GM19025 (cell line): Measurements from ENCODE around the gene SEC63.
"Not testable (repeated sequence)": the region's sequence is repeated elsewhere in the genome, so short reads cannot be mapped to it uniquely, and the experiment has no call there.

Experiments
- ATAC-seq: cut with Tn5 transposase; IDR thresholded peaks from one replicate; pipeline ENCODE4 v1.9.1; 2021; ENCODE audit warnings: mild to moderate bottlenecking, low read depth, moderate library complexity; ENCODE audit not compliant: unreplicated experiment

The SEC63 gene

GRCh38 chr6:107976155-107976783 lies 18.3 kb upstream of the SEC63 start:
- ATAC-seq, result no peak

GRCh38 chr6:107973594-107973993 lies 15.6 kb upstream of the SEC63 start:
- no peak for ATAC-seq

GRCh38 chr6:107972413-107973096 lies 14.5 kb upstream of the SEC63 start:
- ATAC-seq, result no peak

GRCh38 chr6:107971181-107971580 lies 13.2 kb upstream of the SEC63 start:
- ATAC-seq, result no peak

- ATAC-seq, result no peak
These were observed 12.2 kb upstream of the SEC63 start for GRCh38 chr6:107970255-107970654.

- no peak for ATAC-seq
These were observed 10.1 kb upstream of the SEC63 start for GRCh38 chr6:107968081-107968480.

- no peak for ATAC-seq
These were observed 7.7 kb upstream of the SEC63 start for GRCh38 chr6:107965746-107966145.

- no peak for ATAC-seq
These were observed 4.7 kb upstream of the SEC63 start for GRCh38 chr6:107962723-107963122.

GRCh38 chr6:107959392-107959791 lies 1.4 kb upstream of the SEC63 start:
- ATAC-seq, result no peak

- not testable (repeated sequence) for ATAC-seq
These were observed 818 bp upstream of the SEC63 start for GRCh38 chr6:107958689-107959362.

GRCh38 chr6:107957308-107957908 lies 600 bp downstream of the SEC63 start:
- no peak for ATAC-seq

- no peak for ATAC-seq
These were observed 1.3 kb downstream of the SEC63 start for GRCh38 chr6:107956586-107957307.

GRCh38 chr6:107956181-107956580 lies 1.8 kb downstream of the SEC63 start:
- ATAC-seq, result no peak

GRCh38 chr6:107953858-107954414 lies 4.1 kb downstream of the SEC63 start:
- not testable (repeated sequence) for ATAC-seq

GRCh38 chr6:107943626-107944439 lies 14.2 kb downstream of the SEC63 start:
- no peak for ATAC-seq

GRCh38 chr6:107942142-107942541 lies 15.9 kb downstream of the SEC63 start:
- ATAC-seq, result no peak

GRCh38 chr6:107941627-107942026 lies 16.4 kb downstream of the SEC63 start:
- no peak for ATAC-seq

- no peak for ATAC-seq
These were observed 16.8 kb downstream of the SEC63 start for GRCh38 chr6:107941199-107941598.

- ATAC-seq, result not testable (repeated sequence)
These were observed 21.1 kb downstream of the SEC63 start for GRCh38 chr6:107936910-107937292.
